H1 (cell line): ENCODE data around the gene FOXA3. TPM values are rescaled to one million over a fixed set of nuclear protein-coding genes. Genes with fewer than 3 reads are reported as not detected.

Experiments used
- CTBP2 ChIP-seq: IDR thresholded peaks from 2 replicates; pipeline ENCODE4 v1.7.0; 2011; ENCODE audit warnings: borderline replicate concordance, mild to moderate bottlenecking, moderate library complexity, mixed read lengths, low read length; ENCODE audit not compliant: insufficient read depth, insufficient read length
- KDM5A ChIP-seq: fragments of 200-600 bp; IDR thresholded peaks from 2 replicates; pipeline ENCODE4 v1.7.1; 2012; ENCODE audit warnings: mild to moderate bottlenecking, low read length, inconsistent platforms, mixed read lengths
- PHF8 ChIP-seq: fragments of 200-600 bp; sonication (generic); conservative IDR thresholded peaks from 2 replicates; pipeline ENCODE4 v1.7.1; 2012; ENCODE audit warnings: low read depth, mild to moderate bottlenecking, inconsistent platforms, low read length, moderate library complexity
- RFX5 ChIP-seq: IDR thresholded peaks from 2 replicates; pipeline ENCODE4 v1.6.1; 2011; ENCODE audit warnings: low read depth, low read length, improper control_type of control experiment, borderline replicate concordance
- RNF2 ChIP-seq: fragments of 200-900, 300-1000 bp; sonication (generic); IDR thresholded peaks from 2 replicates; pipeline ENCODE4 v1.7.1; 2016; ENCODE audit warnings: borderline replicate concordance, low read depth, mild to moderate bottlenecking, antibody characterized with exemption, low read length; ENCODE audit not compliant: poor library complexity, severe bottlenecking; ENCODE audit errors: missing control alignments
- TAF1 ChIP-seq: IDR thresholded peaks from 2 replicates; pipeline ENCODE4 v1.6.1; 2011; ENCODE audit warnings: mild to moderate bottlenecking, low read depth, low read length
- TCF12 ChIP-seq: IDR thresholded peaks from 2 replicates; pipeline ENCODE4 v1.6.1; 2011; ENCODE audit warnings: low read depth, mild to moderate bottlenecking, low read length
- polyA plus RNA-seq, 7 experiments: library from polyadenylated mRNA; depleted of rRNA in 3 of 7; stranded (reverse) in 5 of 7; unstranded in 2 of 7; fragments of >200 nt in 5 of 7; fragments of 200-250 nt in 2 of 7; gene quantifications; 1 replicate in 5 of 7; 2 replicates in 1 of 7; 4 replicates in 1 of 7; pipeline versions ENCODE4 v1.2.1 to v1.2.3, GENCODE V29; 2011 to 2013; ENCODE audit warnings: missing spikeins in 2 of 7, mixed read lengths in 2 of 7
- total RNA-seq: library from RNA; stranded (reverse); fragmentation: NEBNext Ultra II Directional; extraction: Animal tissue kit (Norgen Biotek cat#: 25700); gene quantifications from 2 replicates; pipeline ENCODE4 v1.2.1, GENCODE V29; 2021
- TF ChIP-seq, protein P1 (sequence below): IDR thresholded peaks from 2 replicates; pipeline ENCODE4 v1.6.1; 2012; ENCODE audit warnings: low read length, inconsistent platforms

Gene FOXA3
- total and polyA plus RNA-seq, 2 of the 8 experiments (the other 6 are each of a cell fraction or from before 2014, with no cell fraction given): 20.2 to 49.1 TPM

DNA sequence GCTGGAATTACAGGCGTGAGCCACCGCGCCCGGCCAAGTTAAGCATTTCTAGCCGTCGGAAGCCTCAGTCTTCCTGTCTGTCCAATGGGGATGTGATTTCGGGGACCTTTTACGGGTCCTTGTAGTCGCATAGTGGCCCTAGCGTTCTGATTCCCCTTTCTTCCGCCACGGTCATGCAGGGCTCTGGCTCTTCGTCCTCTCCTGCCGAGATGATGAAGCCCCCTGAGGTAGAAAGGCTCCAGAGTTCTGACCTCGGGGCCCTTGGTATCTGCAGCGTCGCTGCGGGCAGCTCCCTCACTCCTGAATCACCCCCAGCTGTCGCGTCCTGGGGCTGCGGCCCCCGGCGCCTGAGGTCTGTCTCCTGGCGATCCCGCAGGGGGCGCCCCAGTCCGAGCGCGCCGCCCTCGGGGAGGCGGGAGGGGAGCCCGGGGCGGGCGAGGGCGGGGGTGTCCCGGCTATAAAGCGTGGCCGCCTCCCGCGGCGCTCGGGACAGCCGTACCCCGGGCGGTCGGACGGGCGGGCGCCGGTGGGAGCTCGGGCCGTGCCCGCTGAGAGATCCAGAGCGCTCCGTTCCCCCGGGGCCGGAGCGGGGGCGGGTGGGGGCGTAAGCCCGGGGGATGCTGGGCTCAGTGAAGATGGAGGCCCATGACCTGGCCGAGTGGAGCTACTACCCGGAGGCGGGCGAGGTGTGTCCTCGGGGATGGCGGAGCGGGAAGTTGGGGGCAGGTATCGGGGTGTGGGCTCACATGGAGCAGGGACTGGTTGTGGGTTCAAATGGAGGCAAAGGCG is at the start of gene FOXA3 (continued):
- no peak for TF ChIP-seq RFX5
- TF ChIP-seq TCF12: no peak
- TF ChIP-seq, protein P1, sequence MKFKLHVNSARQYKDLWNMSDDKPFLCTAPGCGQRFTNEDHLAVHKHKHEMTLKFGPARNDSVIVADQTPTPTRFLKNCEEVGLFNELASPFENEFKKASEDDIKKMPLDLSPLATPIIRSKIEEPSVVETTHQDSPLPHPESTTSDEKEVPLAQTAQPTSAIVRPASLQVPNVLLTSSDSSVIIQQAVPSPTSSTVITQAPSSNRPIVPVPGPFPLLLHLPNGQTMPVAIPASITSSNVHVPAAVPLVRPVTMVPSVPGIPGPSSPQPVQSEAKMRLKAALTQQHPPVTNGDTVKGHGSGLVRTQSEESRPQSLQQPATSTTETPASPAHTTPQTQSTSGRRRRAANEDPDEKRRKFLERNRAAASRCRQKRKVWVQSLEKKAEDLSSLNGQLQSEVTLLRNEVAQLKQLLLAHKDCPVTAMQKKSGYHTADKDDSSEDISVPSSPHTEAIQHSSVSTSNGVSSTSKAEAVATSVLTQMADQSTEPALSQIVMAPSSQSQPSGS: no peak
- TF ChIP-seq KDM5A: no peak
- TF ChIP-seq PHF8: peak; percentile 42
- peak; percentile 64 for TF ChIP-seq TAF1
- TF ChIP-seq RNF2: no peak
- no peak for TF ChIP-seq CTBP2
